GM12878 (cell line): ENCODE data around the gene ARHGAP9. TPM values are rescaled to one million over a fixed set of nuclear protein-coding genes. Genes with fewer than 3 reads are reported as not detected.
A peak's percentile ranks its signal among the peaks of the same experiment; 100 is the strongest.

Experiments used
- ATF2 ChIP-seq: IDR thresholded peaks from 2 replicates; pipeline ENCODE4 v1.6.1; 2012; ENCODE audit warnings: low read length, inconsistent platforms
- GABPA ChIP-seq: IDR thresholded peaks from 2 replicates; pipeline ENCODE4 v1.6.1; 2014; ENCODE audit warnings: antibody characterized with exemption, low read depth, mild to moderate bottlenecking, inconsistent platforms
- HDAC6 ChIP-seq: fragments of 200-600 bp; sonication (generic); IDR thresholded peaks from one replicate; pipeline ENCODE4 v1.8.0; 2017; ENCODE audit warnings: antibody characterized with exemption; ENCODE audit not compliant: unreplicated experiment
- IRF3 ChIP-seq: fragments of 450-650 bp; IDR thresholded peaks from 2 replicates; pipeline ENCODE4 v1.6.1; 2014; ENCODE audit warnings: mild to moderate bottlenecking
- JUND ChIP-seq: IDR thresholded peaks from 2 replicates; pipeline ENCODE4 v1.6.1; 2012; ENCODE audit warnings: low read depth, mild to moderate bottlenecking, low read length, improper control_type of control experiment, moderate library complexity
- MEF2B ChIP-seq: fragments of 450-650 bp; IDR thresholded peaks from 2 replicates; pipeline ENCODE4 v1.6.1; 2018; ENCODE audit warnings: mild to moderate bottlenecking, moderate library complexity; ENCODE audit not compliant: partially characterized antibody, poor library complexity, severe bottlenecking
- MTA2 ChIP-seq: fragments of 450-650 bp; IDR thresholded peaks from 2 replicates; pipeline ENCODE4 v1.6.1; 2016; ENCODE audit warnings: low read depth, mild to moderate bottlenecking, moderate library complexity
- MYC ChIP-seq: IDR thresholded peaks from 2 replicates; pipeline ENCODE4 v1.6.1; 2011; ENCODE audit warnings: mild to moderate bottlenecking, low read length, moderate library complexity, inconsistent platforms; ENCODE audit not compliant: insufficient read depth, insufficient replicate concordance, insufficient read length, severe bottlenecking
- NFXL1 ChIP-seq: fragments of 450-650 bp; IDR thresholded peaks from 2 replicates; pipeline ENCODE4 v1.6.1; 2017; ENCODE audit warnings: antibody characterized with exemption, mild to moderate bottlenecking, borderline replicate concordance
- PBX3 ChIP-seq: IDR thresholded peaks from 2 replicates; pipeline ENCODE4 v1.6.1; 2011; ENCODE audit warnings: mild to moderate bottlenecking, low read depth, low read length, moderate library complexity; ENCODE audit not compliant: insufficient replicate concordance
- POLR2AphosphoS2 ChIP-seq: IDR thresholded peaks from 2 replicates; pipeline ENCODE4 v1.6.1; 2011; ENCODE audit warnings: low read depth, mild to moderate bottlenecking, low read length, improper control_type of control experiment, moderate library complexity
- RELA ChIP-seq: fragments of 450-650 bp; IDR thresholded peaks from 2 replicates; pipeline ENCODE4 v1.8.0; 2014; ENCODE audit warnings: borderline replicate concordance; ENCODE audit not compliant: partially characterized antibody
- SIN3A ChIP-seq: IDR thresholded peaks from 2 replicates; pipeline ENCODE4 v1.6.1; 2012; ENCODE audit warnings: low read depth, low read length, improper control_type of control experiment
- SIX5 ChIP-seq: IDR thresholded peaks from 2 replicates; pipeline ENCODE4 v1.6.1; 2011; ENCODE audit warnings: mild to moderate bottlenecking, low read depth, low read length, moderate library complexity; ENCODE audit not compliant: severe bottlenecking
- STAT3 ChIP-seq: IDR thresholded peaks from 2 replicates; pipeline ENCODE4 v1.6.1; 2011; ENCODE audit warnings: low read depth, low read length, improper control_type of control experiment
- TBL1XR1 ChIP-seq: IDR thresholded peaks from 2 replicates; pipeline ENCODE4 v1.6.1; 2012; ENCODE audit warnings: low read depth, low read length, improper control_type of control experiment
- TCF3 ChIP-seq: IDR thresholded peaks from 2 replicates; pipeline ENCODE4 v1.6.1; 2012; ENCODE audit warnings: low read depth, mild to moderate bottlenecking, low read length, borderline replicate concordance; ENCODE audit not compliant: insufficient read depth
- WRNIP1 ChIP-seq: IDR thresholded peaks from 2 replicates; pipeline ENCODE4 v1.6.1; 2011; ENCODE audit warnings: low read depth, low read length, improper control_type of control experiment, borderline replicate concordance
- ZBED1 ChIP-seq: IDR thresholded peaks from 2 replicates; pipeline ENCODE4 v1.6.1; 2016; ENCODE audit warnings: borderline replicate concordance
- ZNF207 ChIP-seq: fragments of 450-650 bp; IDR thresholded peaks from 2 replicates; pipeline ENCODE4 v1.6.1; 2014; ENCODE audit warnings: antibody characterized with exemption, mild to moderate bottlenecking, borderline replicate concordance
- ZNF384 ChIP-seq: IDR thresholded peaks from 2 replicates; pipeline ENCODE4 v1.6.1; 2012; ENCODE audit warnings: low read depth, mild to moderate bottlenecking, low read length, improper control_type of control experiment, borderline replicate concordance
- polyA plus RNA-seq, 11 experiments: library from polyadenylated mRNA; depleted of rRNA in 4 of 11; unstranded in 6 of 11; stranded (reverse) in 5 of 11; fragments of >200 nt; fragmentation: Nextera tagmentation in 4 of 11; fragmentation: Illumina TruSeq in 1 of 11; extraction: Ambion mirVana in 4 of 11; extraction: Trizol in 1 of 11; gene quantifications; 1 replicate in 1 of 11; 2 replicates in 10 of 11; pipeline versions ENCODE4 v1.2.1 to v1.2.3, GENCODE V29; 2011 to 2016; ENCODE audit warnings: inconsistent platforms in 2 of 11, missing spikeins in 2 of 11, low read depth in 1 of 11
- total RNA-seq, 4 experiments: library from RNA; depleted of rRNA in 3 of 4; stranded (reverse); fragments of >200 nt in 3 of 4; fragmentation: Illumina TruSeq in 1 of 4; extraction: Trizol in 1 of 4; gene quantifications; 2 replicates each; pipeline versions ENCODE4 v1.2.1 to v1.2.3, GENCODE V29; 2013 to 2021
- TF ChIP-seq, protein P1 (sequence below): fragments of 150-350 bp; IDR thresholded peaks from 2 replicates; pipeline ENCODE4 v1.6.1; 2016; ENCODE audit warnings: low read depth, low read length

Gene ARHGAP9
- total and polyA plus RNA-seq, 10 of the 15 experiments (the other 5 are each of a cell fraction or from before 2014, with no cell fraction given), result 19.5 to 102 (median 76.8) TPM

DNA sequence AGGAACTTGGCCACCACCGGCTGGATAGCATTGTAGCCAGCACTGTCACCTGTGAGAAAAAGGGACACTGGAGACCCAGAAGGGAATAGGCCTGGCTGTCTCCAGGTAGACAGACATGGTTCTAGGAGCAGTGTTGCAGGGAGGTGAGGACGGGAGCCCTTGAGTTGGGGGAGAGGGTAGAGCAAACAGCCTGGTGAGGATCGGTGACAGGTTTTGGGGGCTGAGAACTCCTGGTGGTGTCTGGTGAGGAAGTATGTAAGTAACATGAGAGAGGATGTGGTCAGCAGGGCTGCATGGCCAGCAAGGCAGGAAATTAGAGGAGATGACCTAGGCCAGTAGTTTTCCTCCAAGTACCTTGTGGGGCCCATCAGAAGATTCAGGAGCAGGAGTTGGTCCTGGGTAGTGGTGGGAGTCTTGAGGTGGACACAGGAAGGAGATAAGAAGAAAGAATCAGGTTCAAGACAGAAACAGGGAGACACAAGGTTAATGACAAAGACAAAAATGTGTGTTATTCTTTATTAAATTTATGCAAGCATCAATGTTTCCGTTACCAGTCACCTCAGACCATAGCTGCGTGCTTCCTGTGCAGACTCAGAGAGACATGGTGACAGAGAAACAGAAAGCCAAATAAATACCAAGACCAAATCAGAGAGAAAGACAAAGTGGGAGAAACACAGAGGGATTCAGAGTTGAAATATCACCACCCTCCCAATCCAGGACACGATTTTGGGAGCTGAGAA is at the start of gene ARHGAP9 (continued):
- TF ChIP-seq IRF3 (no peak), SIX5 (no peak), STAT3 (no peak), GABPA (no peak), MTA2 (no peak), ZBED1 (no peak), RELA (no peak), SIN3A (no peak), ZNF384 (no peak), MEF2B (no peak), ZNF207 (no peak), MYC (no peak), PBX3 (no peak), POLR2AphosphoS2 (no peak), HDAC6 (no peak), TCF3 (no peak), TBL1XR1 (0 out of 2 replicates have a peak, but pooled peaks have one; percentile 49), JUND (no peak), ATF2 (no peak), NFXL1 (no peak), WRNIP1 (no peak)
- TF ChIP-seq, protein P1, sequence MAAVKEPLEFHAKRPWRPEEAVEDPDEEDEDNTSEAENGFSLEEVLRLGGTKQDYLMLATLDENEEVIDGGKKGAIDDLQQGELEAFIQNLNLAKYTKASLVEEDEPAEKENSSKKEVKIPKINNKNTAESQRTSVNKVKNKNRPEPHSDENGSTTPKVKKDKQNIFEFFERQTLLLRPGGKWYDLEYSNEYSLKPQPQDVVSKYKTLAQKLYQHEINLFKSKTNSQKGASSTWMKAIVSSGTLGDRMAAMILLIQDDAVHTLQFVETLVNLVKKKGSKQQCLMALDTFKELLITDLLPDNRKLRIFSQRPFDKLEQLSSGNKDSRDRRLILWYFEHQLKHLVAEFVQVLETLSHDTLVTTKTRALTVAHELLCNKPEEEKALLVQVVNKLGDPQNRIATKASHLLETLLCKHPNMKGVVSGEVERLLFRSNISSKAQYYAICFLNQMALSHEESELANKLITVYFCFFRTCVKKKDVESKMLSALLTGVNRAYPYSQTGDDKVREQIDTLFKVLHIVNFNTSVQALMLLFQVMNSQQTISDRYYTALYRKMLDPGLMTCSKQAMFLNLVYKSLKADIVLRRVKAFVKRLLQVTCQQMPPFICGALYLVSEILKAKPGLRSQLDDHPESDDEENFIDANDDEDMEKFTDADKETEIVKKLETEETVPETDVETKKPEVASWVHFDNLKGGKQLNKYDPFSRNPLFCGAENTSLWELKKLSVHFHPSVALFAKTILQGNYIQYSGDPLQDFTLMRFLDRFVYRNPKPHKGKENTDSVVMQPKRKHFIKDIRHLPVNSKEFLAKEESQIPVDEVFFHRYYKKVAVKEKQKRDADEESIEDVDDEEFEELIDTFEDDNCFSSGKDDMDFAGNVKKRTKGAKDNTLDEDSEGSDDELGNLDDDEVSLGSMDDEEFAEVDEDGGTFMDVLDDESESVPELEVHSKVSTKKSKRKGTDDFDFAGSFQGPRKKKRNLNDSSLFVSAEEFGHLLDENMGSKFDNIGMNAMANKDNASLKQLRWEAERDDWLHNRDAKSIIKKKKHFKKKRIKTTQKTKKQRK, result no peak
